GM23338 (cell line): ENCODE data around the gene FUT8. TPM values are rescaled to one million over a fixed set of nuclear protein-coding genes. Genes with fewer than 3 reads are reported as not detected.
A peak's percentile ranks its signal among the peaks of the same experiment; 100 is the strongest.

Source experiments
- ATAC-seq: fragments of 200-7000 bp; cut with Tn5 transposase; 3 replicates; pipeline ENCODE4 v1.9.1; 2020
- DNase-seq: peaks from one replicate; pipeline ENCODE4 v3.0.0-alpha.2; 2015; ENCODE audit warnings: low spot score
- H2AFZ ChIP-seq: fragments of 200-600 bp; sonication (generic); 2 replicates; pipeline ENCODE4 v1.8.0; 2016; ENCODE audit warnings: antibody characterized with exemption, mild to moderate bottlenecking, moderate library complexity
- H3F3A ChIP-seq: fragments of 200-600 bp; sonication (generic); replicated peaks from 2 replicates; pipeline ENCODE4 v1.8.0; 2017; ENCODE audit warnings: antibody characterized with exemption, mixed run types, low read depth
- H3K27ac ChIP-seq: fragments of 200-600 bp; sonication (generic); 2 replicates; pipeline ENCODE4 v1.6.1; 2016; ENCODE audit warnings: low read depth
- H3K27me3 ChIP-seq: fragments of 200-600 bp; sonication (generic); 2 replicates; pipeline ENCODE4 v1.8.0; 2016; ENCODE audit warnings: mild to moderate bottlenecking, mixed run types, moderate library complexity; ENCODE audit not compliant: insufficient read depth
- H3K36me3 ChIP-seq: fragments of 200-600 bp; sonication (generic); 2 replicates; pipeline ENCODE4 v1.8.0; 2016; ENCODE audit warnings: mild to moderate bottlenecking; ENCODE audit not compliant: insufficient read depth
- H3K4me1 ChIP-seq: fragments of 200-600 bp; sonication (generic); 2 replicates; pipeline ENCODE4 v1.8.0; 2016; ENCODE audit warnings: mild to moderate bottlenecking, moderate library complexity; ENCODE audit not compliant: insufficient read depth
- H3K4me2 ChIP-seq: fragments of 200-600 bp; sonication (generic); 2 replicates; pipeline ENCODE4 v1.7.1; 2017; ENCODE audit warnings: mixed run types
- H3K4me3 ChIP-seq: fragments of 200-600 bp; sonication (generic); 2 replicates; pipeline ENCODE4 v1.6.1; 2016; ENCODE audit warnings: mixed run types
- H3K79me2 ChIP-seq: fragments of 200-600 bp; sonication (generic); replicated peaks from 2 replicates; pipeline ENCODE4 v1.8.0; 2017; ENCODE audit warnings: mild to moderate bottlenecking; ENCODE audit not compliant: insufficient read depth
- H3K9me2 ChIP-seq: fragments of 200-600 bp; sonication (generic); 2 replicates; pipeline ENCODE4 v1.8.0; 2017; ENCODE audit not compliant: insufficient read depth
- H4K20me1 ChIP-seq: fragments of 200-600 bp; sonication (generic); replicated peaks from 2 replicates; pipeline ENCODE4 v1.8.0; 2017; ENCODE audit warnings: mild to moderate bottlenecking; ENCODE audit not compliant: insufficient read depth
- H3K27ac Mint-ChIP-seq: 2 replicates; pipeline ENCODE4 v1.8.0; 2020; ENCODE audit warnings: inconsistent platforms, mild to moderate bottlenecking, moderate library complexity, mixed read lengths
- H3K27me3 Mint-ChIP-seq: 3 replicates; pipeline ENCODE4 v1.8.0; 2022; ENCODE audit warnings: low read depth, mild to moderate bottlenecking, moderate library complexity, mixed read lengths, inconsistent platforms; ENCODE audit not compliant: insufficient read depth, poor library complexity
- H3K36me3 Mint-ChIP-seq: 3 replicates; pipeline ENCODE4 v1.8.0; 2021; ENCODE audit warnings: low read depth, mild to moderate bottlenecking, inconsistent platforms, moderate library complexity, mixed read lengths
- H3K4me1 Mint-ChIP-seq: 3 replicates; pipeline ENCODE4 v1.8.0; 2020; ENCODE audit warnings: mild to moderate bottlenecking, inconsistent platforms, mixed read lengths
- H3K4me3 Mint-ChIP-seq: 3 replicates; pipeline ENCODE4 v1.8.0; 2021; ENCODE audit warnings: moderate library complexity, mild to moderate bottlenecking, inconsistent platforms, mixed read lengths
- H3K9me3 Mint-ChIP-seq: 3 replicates; pipeline ENCODE4 v1.8.0; 2020; ENCODE audit warnings: moderate library complexity, mild to moderate bottlenecking, inconsistent platforms, mixed read lengths
- CREB1 ChIP-seq: fragments of 250-450 bp; sonication (Bioruptor Pico); IDR thresholded peaks from 2 replicates; pipeline ENCODE4 v1.5.0; 2020; ENCODE audit warnings: low read depth, mild to moderate bottlenecking, moderate library complexity
- CTCF ChIP-seq, 2 experiments: fragments of 200-600 bp in 1 of 2; sonication (generic) in 1 of 2; conservative IDR thresholded peaks; 2 replicates each; pipeline versions ENCODE4 v1.5.1 to v1.6.1; 2016 to 2017; ENCODE audit warnings: antibody characterized with exemption in 2 of 2, low read depth in 2 of 2, mild to moderate bottlenecking in 2 of 2, moderate library complexity in 1 of 2
- EZH2 ChIP-seq: fragments of 200-600 bp; sonication (generic); IDR thresholded peaks from one replicate; pipeline ENCODE4 v1.8.0; 2017; ENCODE audit warnings: antibody characterized with exemption, mild to moderate bottlenecking, low read depth; ENCODE audit not compliant: unreplicated experiment
- EZH2phosphoT487 ChIP-seq: fragments of 200-600 bp; sonication (generic); IDR thresholded peaks from one replicate; pipeline ENCODE4 v1.8.1; 2018; ENCODE audit warnings: antibody characterized with exemption; ENCODE audit not compliant: unreplicated experiment
- JUNB ChIP-seq: IDR thresholded peaks from one replicate; pipeline ENCODE4 v1.6.1; 2016; ENCODE audit warnings: antibody characterized with exemption; ENCODE audit not compliant: unreplicated experiment
- NANOG ChIP-seq: IDR thresholded peaks from 2 replicates; pipeline ENCODE4 v1.6.1; 2016; ENCODE audit warnings: antibody characterized with exemption, borderline replicate concordance
- ZNF114 ChIP-seq: fragments of 250-450 bp; sonication (Bioruptor Pico); IDR thresholded peaks from 2 replicates; pipeline ENCODE4 v1.5.0; 2020; ENCODE audit warnings: mild to moderate bottlenecking, moderate library complexity
- ZNF331 ChIP-seq: fragments of 250-450 bp; sonication (Bioruptor Pico); IDR thresholded peaks from 2 replicates; pipeline ENCODE4 v1.5.0; 2020; ENCODE audit warnings: low read depth, mild to moderate bottlenecking, moderate library complexity
- ZNF462 ChIP-seq: fragments of 250-450 bp; sonication (Bioruptor Pico); IDR thresholded peaks from 2 replicates; pipeline ENCODE4 v1.5.0; 2020; ENCODE audit warnings: mild to moderate bottlenecking, moderate library complexity
- polyA plus RNA-seq: library from polyadenylated mRNA; unstranded; fragments of >200 nt; fragmentation: Nextera tagmentation; extraction: Ambion mirVana; gene quantifications from 2 replicates; pipeline ENCODE4 v1.2.1, GENCODE V29; 2016
- total RNA-seq: library from RNA; depleted of rRNA; stranded (reverse); fragments of >200 nt; shearing (Covaris generic); gene quantifications from 2 replicates; pipeline ENCODE4 v1.2.3, GENCODE V29; 2014

The FUT8 gene
- total and polyA plus RNA-seq, 2 experiments from 2014 or later, result 8.2 to 23.2 TPM

DNA sequence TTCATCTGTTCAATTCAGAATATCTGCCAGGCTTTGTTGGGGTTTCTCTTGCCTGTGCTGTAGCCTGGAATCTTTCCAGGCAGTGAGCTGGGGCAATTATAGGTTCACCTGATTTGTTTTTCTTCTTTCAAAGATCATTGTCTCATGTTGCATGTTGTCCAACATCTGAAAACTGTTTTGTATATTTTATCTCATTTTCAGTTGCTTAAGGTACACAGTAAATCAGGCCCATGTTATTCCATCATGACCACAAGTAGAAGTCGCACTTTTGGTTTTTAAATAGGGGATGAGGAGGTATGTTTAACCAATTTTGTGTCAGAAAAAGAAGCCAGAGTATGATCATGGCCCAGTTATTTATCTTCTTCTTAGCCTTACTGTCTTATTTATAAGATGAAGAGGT is 24.9 kb upstream of the FUT8 start (continued):
- no peak for TF ChIP-seq ZNF462 (CRISPR knock-in tag)
- no peak for TF ChIP-seq CREB1
- no peak for TF ChIP-seq EZH2phosphoT487
- no peak for TF ChIP-seq JUNB
- no peak for TF ChIP-seq NANOG
- no peak for TF ChIP-seq ZNF114 (CRISPR knock-in tag)
- no peak for TF ChIP-seq EZH2

- H2AFZ ChIP-seq, result 0 out of 2 replicates have a peak overlapping the region, but pooled peaks have one; percentile 16
- H3K27ac Mint-ChIP-seq, result no peak overlapping the region
- ATAC-seq (no peak), DNase-seq (no peak)
- no peaks in the 10 kb centered on the region for H3K4me1 ChIP-seq
- no peaks in the 10 kb centered on the region for H4K20me1 ChIP-seq
- H3F3A ChIP-seq, result no peaks in the 10 kb centered on the region
- H3K27ac ChIP-seq, result no peak overlapping the region
- peaks cover 7% of the 10 kb centered on the region; the same call in 1 of the 2 replicates for H3K36me3 ChIP-seq
- no peak overlapping the region for H3K4me3 ChIP-seq
- peaks cover 39% of the 10 kb centered on the region for H3K9me3 Mint-ChIP-seq
- peaks cover 25% of the 10 kb centered on the region for H3K36me3 Mint-ChIP-seq
- no peaks in the 10 kb centered on the region for H3K79me2 ChIP-seq
- H3K4me2 ChIP-seq, result no peak overlapping the region
- no peak overlapping the region for H3K4me3 Mint-ChIP-seq
- H3K4me1 Mint-ChIP-seq, result no peaks in the 10 kb centered on the region
- no peaks in the 10 kb centered on the region for H3K27me3 ChIP-seq
- no peaks in the 10 kb centered on the region for H3K9me2 ChIP-seq
- peaks cover 3% of the 10 kb centered on the region for H3K27me3 Mint-ChIP-seq
- TF ChIP-seq CTCF (conservative IDR thresholded peaks at IDR 0.05; ENCODE audit: low read depth in 2 of 2) (no peak), ZNF462 (CRISPR knock-in tag) (no peak), ZNF114 (CRISPR knock-in tag) (no peak), ZNF331 (CRISPR knock-in tag) (no peak)
Observed at GRCh38 chr14:65392296-65392695, 20.2 kb upstream of the FUT8 start.
